SK-N-MC (cell line): Measurements from ENCODE around the gene KLHL36.

Source experiments
- EZH2 ChIP-seq: fragments of 200-600 bp; sonication (generic); IDR thresholded peaks from one replicate; pipeline ENCODE4 v1.6.1; 2017; ENCODE audit warnings: antibody characterized with exemption
- FOXP2 ChIP-seq: optimal IDR thresholded peaks from 2 replicates; pipeline ENCODE3; 2011; ENCODE audit warnings: mild to moderate bottlenecking, moderate library complexity; ENCODE audit not compliant: insufficient read depth; ENCODE audit errors: extremely low read length, control extremely low read depth
- POLR2AphosphoS5 ChIP-seq: IDR thresholded peaks from 2 replicates; pipeline ENCODE4 v1.6.1; 2012; ENCODE audit warnings: mild to moderate bottlenecking, low read depth, low read length, borderline replicate concordance

DNA sequence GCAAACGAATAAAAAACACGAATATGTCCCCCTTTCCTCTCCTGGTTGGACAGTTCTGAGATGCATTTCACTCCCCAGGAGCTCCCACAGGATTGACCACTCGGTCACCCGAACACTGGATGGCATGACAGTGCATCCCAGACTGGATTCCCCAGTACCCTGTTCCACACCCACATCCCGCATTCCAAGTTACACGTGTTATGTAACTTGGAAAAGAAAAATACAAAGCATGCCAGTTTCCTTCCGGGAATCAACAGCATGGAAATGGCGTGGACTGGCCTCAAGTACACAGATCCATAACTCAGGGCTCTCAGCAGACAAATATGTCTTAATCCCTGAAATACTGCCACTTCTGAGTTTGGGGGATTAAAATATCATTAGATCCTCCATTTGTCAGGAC lies 12.6 kb upstream of the KLHL36 start:
- TF ChIP-seq EZH2 (no peak), POLR2AphosphoS5 (no peak), FOXP2 (no peak)
